Testis (tissue), 3 donors: Measurements from ENCODE around the gene F8. TPM values are rescaled to one million over a fixed set of nuclear protein-coding genes. Genes with fewer than 3 reads are reported as not detected.

ENCODE experiments used
- DNase-seq: peaks from one replicate; pipeline ENCODE4 v3.0.0-alpha.2; 2019
- H3K27ac ChIP-seq, 2 donors: fragments of 200-600 bp; sonication (generic); one replicate each; pipeline ENCODE4 v1.5.1; 2019
- H3K27me3 ChIP-seq: fragments of 200-600 bp; sonication (generic); one replicate; pipeline ENCODE4 v1.5.1; 2019
- H3K36me3 ChIP-seq: fragments of 200-600 bp; sonication (generic); one replicate; pipeline ENCODE4 v1.5.1; 2017; ENCODE audit warnings: low read depth; ENCODE audit errors: missing control alignments
- H3K4me1 ChIP-seq: fragments of 200-600 bp; sonication (generic); one replicate; pipeline ENCODE4 v1.5.1; 2019
- H3K4me3 ChIP-seq, 2 donors: fragments of 200-600 bp; sonication (generic); one replicate each; pipeline ENCODE4 v1.5.1; 2017 to 2019
- H3K9me3 ChIP-seq: fragments of 200-600 bp; sonication (generic); one replicate; pipeline ENCODE4 v1.5.1; 2017
- CTCF ChIP-seq, 3 experiments: fragments of 450-650 bp in 2 of 3; fragments of 200-600 bp in 1 of 3; sonication (generic) in 1 of 3; IDR thresholded peaks; one replicate each; pipeline ENCODE4 v1.5.1; 2016 to 2019; ENCODE audit warnings: antibody characterized with exemption in 3 of 3, mild to moderate bottlenecking in 2 of 3, moderate library complexity in 1 of 3
- POLR2A ChIP-seq: fragments of 450-650 bp; IDR thresholded peaks from one replicate; pipeline ENCODE4 v1.6.1; 2017; ENCODE audit warnings: antibody characterized with exemption, mild to moderate bottlenecking, moderate library complexity
- WGBS, 2 donors: methylation state at CpG; one replicate each; pipeline ENCODE4 v1.1.5; 2018; 5-methylcytosine and 5-hydroxymethylcytosine counted together
- intact Hi-C: fragments of 100-400 bp; cut with DNase I; formaldehyde crosslinking; loops from one replicate; pipeline ENCODE4 v1.15.1; 2023; ENCODE audit warnings: low total_unique reads
- polyA plus RNA-seq: library from polyadenylated mRNA; stranded (reverse); fragments of 350-450 nt; fragmentation: Illumina TruSeq; extraction: RNeasy Lipid Tissue Mini Kit (QIAGEN cat#74804); gene quantifications from one replicate; pipeline ENCODE4 v1.2.3, GENCODE V29; 2014; ENCODE audit warnings: low read depth, low replicate concordance; ENCODE audit not compliant: insufficient read depth
- total RNA-seq, 2 donors: library from RNA; depleted of rRNA; stranded (reverse); fragments of >200 nt; gene quantifications; one replicate each; pipeline ENCODE4 v1.2.3, GENCODE V29; 2016

Gene F8
- total and polyA plus RNA-seq, 3 donors from 2014 or later = 18.0 to 35.2 (median 25.0) TPM

DNA sequence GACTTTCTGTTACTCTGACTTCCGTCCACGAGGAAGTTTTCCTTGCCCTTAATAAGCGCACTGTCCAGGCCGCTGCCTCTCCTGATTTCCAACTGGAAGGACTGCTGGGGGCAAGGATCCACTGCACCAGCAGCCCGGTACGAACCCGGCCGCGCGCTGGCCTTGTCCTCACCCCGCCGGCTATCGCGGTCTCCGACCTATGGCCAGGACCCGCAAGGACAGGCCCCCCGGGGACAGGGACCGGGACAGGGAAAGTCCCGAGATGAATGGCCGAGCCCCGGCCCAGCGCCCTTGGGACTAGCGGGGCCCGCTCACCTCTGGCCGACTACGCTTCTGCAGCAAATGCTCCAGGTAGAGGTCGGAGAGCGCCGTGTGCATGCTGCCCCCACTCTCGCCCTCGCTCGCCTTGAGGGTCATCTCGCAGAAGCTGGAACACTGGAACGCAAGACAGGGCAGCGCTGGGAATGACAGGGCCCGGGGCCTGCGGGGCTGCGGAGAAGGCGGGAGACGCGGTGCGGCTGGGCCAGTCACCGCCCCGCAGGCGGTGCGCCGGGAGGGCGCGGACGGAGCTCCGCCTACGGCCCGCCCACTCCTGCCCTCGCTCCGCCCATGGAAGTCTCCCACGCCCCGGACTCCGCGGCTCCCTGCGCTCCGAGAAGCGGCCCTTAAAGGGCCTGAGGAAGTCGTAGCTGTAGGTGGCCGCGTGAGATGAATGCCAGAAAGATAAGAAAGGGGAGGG lies 217.4 kb downstream of the F8 start, which contains the start of gene MPP1:
Gene MPP1, minus strand, starts transcription at position 529 of the 739 bp plus-strand sequence. Its CDS starts 112 bp downstream, at position 417.
- Histone ChIP-seq H3K4me3 (peak within 1 kb of the TSS; percentile 53 to 72), H3K27me3 (no peaks in the 10 kb centered on the region), H3K36me3 (no peaks in the 10 kb centered on the region), H3K4me1 (no peaks in the 10 kb centered on the region), H3K9me3 (no peaks in the 10 kb centered on the region), H3K27ac (no peak within 1 kb of the TSS)
- 0% methylated on average over 44 of the region's 65 CpGs; no CpG with 5 or more reads in 1 of the 2 donors for WGBS, 2 donors
- TF ChIP-seq POLR2A (no peak), CTCF (IDR thresholded peaks at IDR 0.05) (no peak)
- intact Hi-C loops = no loop called here
- peak; percentile 73 for DNase-seq

- Histone ChIP-seq H3K27me3 (no peaks in the 10 kb centered on the region), H3K27ac (no peak overlapping the region), H3K4me3 (peak overlapping the region; percentile 53 to 72), H3K36me3 (no peaks in the 10 kb centered on the region), H3K4me1 (peaks cover 5% of the 10 kb centered on the region), H3K9me3 (no peaks in the 10 kb centered on the region)
- WGBS, 2 donors = 23 to 28% methylated on average over 2 to 7 of the region's 7 CpGs
- intact Hi-C loops = no loop called here
- no peak for TF ChIP-seq CTCF (IDR thresholded peaks at IDR 0.05)
- DNase-seq = peak; percentile 19
These were observed 218.1 kb downstream of the F8 start for GRCh38 chrX:154804261-154804956.

DNA sequence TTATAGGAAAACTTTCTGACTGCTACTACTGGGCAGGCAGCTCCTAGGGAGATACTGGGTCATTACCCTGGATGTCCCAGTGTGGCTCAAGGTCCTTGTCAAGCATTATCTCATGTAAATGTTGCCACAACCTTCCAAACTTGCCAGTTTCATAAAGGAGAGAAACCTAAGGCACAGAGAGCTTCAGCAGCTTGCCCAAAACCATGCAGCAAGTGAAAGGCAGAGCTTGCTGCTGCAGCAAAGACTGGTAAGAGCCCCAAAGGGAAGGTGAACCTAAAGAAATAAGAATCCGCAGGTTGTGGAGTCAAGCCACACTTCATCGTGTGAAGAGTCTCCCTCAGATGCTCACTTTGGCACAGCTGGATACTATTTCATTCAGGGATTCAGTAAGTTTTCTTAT lies 219.6 kb downstream of the F8 start:
- intact Hi-C loops = no loop called here
- Histone ChIP-seq H3K36me3 (no peaks in the 10 kb centered on the region), H3K27me3 (no peaks in the 10 kb centered on the region), H3K4me1 (peaks cover 6% of the 10 kb centered on the region), H3K27ac (no peak overlapping the region), H3K9me3 (no peaks in the 10 kb centered on the region), H3K4me3 (no peak overlapping the region)
- peak; percentile 20 for DNase-seq
- no peak for TF ChIP-seq CTCF (IDR thresholded peaks at IDR 0.05)
- no peak for TF ChIP-seq POLR2A
- WGBS, 2 donors = 72 to 100% methylated on average over 1 to 2 of the region's 2 CpGs

GRCh38 chrX:154800478-154801210 lies 221.9 kb downstream of the F8 start:
- 79 to 84% methylated on average over 8 of the region's 8 CpGs for WGBS, 2 donors
- TF ChIP-seq POLR2A = no peak
- TF ChIP-seq CTCF (IDR thresholded peaks at IDR 0.05) = no peak
- Histone ChIP-seq H3K36me3 (no peaks in the 10 kb centered on the region), H3K27me3 (no peaks in the 10 kb centered on the region), H3K9me3 (no peaks in the 10 kb centered on the region), H3K27ac (no peak overlapping the region), H3K4me3 (no peak overlapping the region), H3K4me1 (peaks cover 6% of the 10 kb centered on the region)
- no peak for DNase-seq
- intact Hi-C loops = no loop called here
